OCI-LY1 (cell line): ENCODE data around the gene SLC18B1.

Experiments used
- H2AFZ ChIP-seq: fragments of 200-600 bp; sonication (generic), shearing (Covaris generic); 2 replicates; pipeline ENCODE4 v1.6.0; 2014; ENCODE audit warnings: antibody characterized with exemption, mild to moderate bottlenecking, low read length
- H3F3A ChIP-seq: fragments of 200-600 bp; sonication (generic), shearing (Covaris generic); 2 replicates; pipeline ENCODE4 v1.6.0; 2014; ENCODE audit warnings: mild to moderate bottlenecking, antibody characterized with exemption, low read length, moderate library complexity; ENCODE audit not compliant: insufficient read depth
- H3K27ac ChIP-seq: fragments of 200-600 bp; sonication (generic); 2 replicates; pipeline ENCODE4 v1.5.1; 2014; ENCODE audit warnings: low read length, mixed run types, mild to moderate bottlenecking, low read depth; ENCODE audit not compliant: poor library complexity, severe bottlenecking
- H3K27me3 ChIP-seq: fragments of 200-600 bp; sonication (generic); 2 replicates; pipeline ENCODE4 v1.6.0; 2014; ENCODE audit warnings: antibody characterized with exemption, mild to moderate bottlenecking, low read length, moderate library complexity; ENCODE audit not compliant: insufficient read depth
- H3K36me3 ChIP-seq: fragments of 200-600 bp; sonication (generic); 2 replicates; pipeline ENCODE4 v1.6.1; 2014; ENCODE audit warnings: mild to moderate bottlenecking, antibody characterized with exemption, low read length, moderate library complexity, mixed read lengths; ENCODE audit not compliant: insufficient read depth
- H3K4me1 ChIP-seq: fragments of 200-600 bp; sonication (generic); 2 replicates; pipeline ENCODE4 v1.5.1; 2014; ENCODE audit warnings: mild to moderate bottlenecking, low read length, moderate library complexity; ENCODE audit not compliant: insufficient read depth, severe bottlenecking
- H3K4me2 ChIP-seq: fragments of 200-600 bp; sonication (generic), shearing (Covaris generic); 2 replicates; pipeline ENCODE4 v1.6.1; 2014; ENCODE audit warnings: low read length
- H3K4me3 ChIP-seq: fragments of 200-600 bp; sonication (generic); 2 replicates; pipeline ENCODE4 v1.5.1; 2014; ENCODE audit warnings: low read length, low read depth, mild to moderate bottlenecking, mixed read lengths; ENCODE audit not compliant: poor library complexity, severe bottlenecking
- H3K79me2 ChIP-seq: fragments of 200-600 bp; shearing (Covaris generic); 2 replicates; pipeline ENCODE4 v1.6.1; 2016; ENCODE audit warnings: mixed run types, low read length, mixed read lengths; ENCODE audit not compliant: insufficient read depth
- H3K9ac ChIP-seq: fragments of 200-600 bp; sonication (generic), shearing (Covaris generic); 2 replicates; pipeline ENCODE4 v1.6.1; 2014; ENCODE audit warnings: mild to moderate bottlenecking, low read length, mixed read lengths
- H3K9me2 ChIP-seq: fragments of 200-600 bp; sonication (generic), shearing (Covaris generic); 2 replicates; pipeline ENCODE4 v1.6.1; 2014; ENCODE audit warnings: low read depth, mild to moderate bottlenecking, low read length, mixed read lengths
- H3K9me3 ChIP-seq: fragments of 200-600 bp; shearing (Covaris generic); 2 replicates; pipeline ENCODE4 v1.6.1; 2014; ENCODE audit warnings: low read length, mixed read lengths
- H4K20me1 ChIP-seq: fragments of 200-600 bp; sonication (generic), shearing (Covaris generic); 2 replicates; pipeline ENCODE4 v1.6.0; 2016; ENCODE audit warnings: mild to moderate bottlenecking, low read length; ENCODE audit not compliant: insufficient read depth
- CTCF ChIP-seq: fragments of 200-600 bp; sonication (generic), shearing (Covaris generic); IDR thresholded peaks from 2 replicates; pipeline ENCODE4 v1.5.1; 2017; ENCODE audit warnings: mild to moderate bottlenecking, antibody characterized with exemption, low read length, moderate library complexity, mixed read lengths
- EZH2 ChIP-seq: fragments of 200-600 bp; sonication (generic), shearing (Covaris generic); IDR thresholded peaks from 2 replicates; pipeline ENCODE4 v1.8.0; 2017; ENCODE audit warnings: borderline replicate concordance, mixed run types, mild to moderate bottlenecking, antibody characterized with exemption, low read length, moderate library complexity, mixed read lengths

SLC18B1 gene

GRCh38 chr6:132816660-132817059 lies 18.2 kb upstream of the SLC18B1 start:
- Histone ChIP-seq H3K79me2 (peaks cover 21% of the 10 kb centered on the region), H3K4me2 (peak overlapping the region; percentile 95), H3F3A (peaks cover 31% of the 10 kb centered on the region; the same call in 1 of the 2 replicates), H3K9me2 (no peaks in the 10 kb centered on the region), H2AFZ (no peak overlapping the region), H3K27me3 (no peaks in the 10 kb centered on the region), H4K20me1 (peaks cover 3% of the 10 kb centered on the region; the same call in 1 of the 2 replicates), H3K9me3 (no peaks in the 10 kb centered on the region), H3K27ac (peak overlapping the region; percentile 33), H3K36me3 (peaks cover 54% of the 10 kb centered on the region), H3K4me1 (peaks cover 41% of the 10 kb centered on the region), H3K4me3 (peak overlapping the region; percentile 97), H3K9ac (peak overlapping the region; percentile 97; the same call in 1 of the 2 replicates)
- TF ChIP-seq EZH2 = no peak
- TF ChIP-seq CTCF = peak; percentile 14; the same call in 1 of the 2 replicates

- Histone ChIP-seq H3K4me1 (peaks cover 41% of the 10 kb centered on the region), H3K79me2 (peaks cover 21% of the 10 kb centered on the region), H3K9ac (peak overlapping the region; percentile 97), H3K9me3 (no peaks in the 10 kb centered on the region), H3K9me2 (no peaks in the 10 kb centered on the region), H4K20me1 (peaks cover 3% of the 10 kb centered on the region; the same call in 1 of the 2 replicates), H3F3A (peaks cover 18% of the 10 kb centered on the region; the same call in 1 of the 2 replicates), H3K4me3 (peak overlapping the region; percentile 97), H3K36me3 (peaks cover 54% of the 10 kb centered on the region), H3K27ac (peak overlapping the region; percentile 66), H3K27me3 (no peaks in the 10 kb centered on the region), H2AFZ (no peak overlapping the region), H3K4me2 (peak overlapping the region; percentile 95)
- TF ChIP-seq EZH2 (no peak), CTCF (no peak)
These were observed 16.5 kb upstream of the SLC18B1 start for GRCh38 chr6:132814716-132815570.

- H3K4me2 ChIP-seq = peak overlapping the region; percentile 98
- TF ChIP-seq EZH2 = no peak
- no peak for TF ChIP-seq CTCF
- peaks cover 21% of the 10 kb centered on the region for H3K79me2 ChIP-seq
- peaks cover 39% of the 10 kb centered on the region for H3K36me3 ChIP-seq
- H3K9me3 ChIP-seq = no peaks in the 10 kb centered on the region
- peak overlapping the region; percentile 82 for H3K9ac ChIP-seq
- H3K27ac ChIP-seq = peak overlapping the region; percentile 71
- H3K9me2 ChIP-seq = no peaks in the 10 kb centered on the region
- no peaks in the 10 kb centered on the region for H3K27me3 ChIP-seq
- H4K20me1 ChIP-seq = peaks cover 3% of the 10 kb centered on the region; the same call in 1 of the 2 replicates
- peaks cover 41% of the 10 kb centered on the region for H3K4me1 ChIP-seq
- H3K4me3 ChIP-seq = peak overlapping the region; percentile 97
- peaks cover 13% of the 10 kb centered on the region; the same call in 1 of the 2 replicates for H3F3A ChIP-seq
- H2AFZ ChIP-seq = peak overlapping the region; percentile 91; the same call in 1 of the 2 replicates
These were observed 14.9 kb upstream of the SLC18B1 start for GRCh38 chr6:132813173-132813856.
